Ammon's horn (tissue), 1 donor: ENCODE measurements around the gene DDN.
A peak's percentile ranks its signal among the peaks of the same experiment; 100 is the strongest.

Experiments used
- DNase-seq: peaks from one replicate; pipeline ENCODE4 v3.0.0-alpha.2; 2016; ENCODE audit warnings: low spot score

Gene DDN

GRCh38 chr12:49013428-49013827 lies 14.3 kb upstream of the DDN start:
- no peak for DNase-seq

DNA sequence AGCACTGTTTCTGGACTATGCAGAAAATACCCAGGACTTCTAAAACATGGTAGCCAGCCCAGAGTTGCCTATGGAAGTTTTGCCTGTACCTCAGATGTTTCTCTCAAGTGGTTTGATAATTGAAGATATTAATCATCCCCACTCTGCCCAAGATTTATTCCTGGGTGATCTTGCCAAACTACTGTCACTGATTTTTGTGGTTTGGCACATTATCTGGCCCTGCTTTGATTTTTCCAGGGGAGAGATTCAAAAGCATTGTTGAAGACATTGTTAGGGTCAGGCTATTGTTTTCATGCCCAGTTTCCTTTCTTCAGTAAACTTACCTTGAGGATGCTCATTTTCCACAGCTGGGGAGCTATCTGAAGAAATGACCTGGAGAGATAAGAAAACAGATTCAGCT lies 13.6 kb upstream of the DDN start:
- no peak for DNase-seq

GRCh38 chr12:49010092-49010668 lies 11.0 kb upstream of the DDN start:
- DNase-seq: no peak

DNA sequence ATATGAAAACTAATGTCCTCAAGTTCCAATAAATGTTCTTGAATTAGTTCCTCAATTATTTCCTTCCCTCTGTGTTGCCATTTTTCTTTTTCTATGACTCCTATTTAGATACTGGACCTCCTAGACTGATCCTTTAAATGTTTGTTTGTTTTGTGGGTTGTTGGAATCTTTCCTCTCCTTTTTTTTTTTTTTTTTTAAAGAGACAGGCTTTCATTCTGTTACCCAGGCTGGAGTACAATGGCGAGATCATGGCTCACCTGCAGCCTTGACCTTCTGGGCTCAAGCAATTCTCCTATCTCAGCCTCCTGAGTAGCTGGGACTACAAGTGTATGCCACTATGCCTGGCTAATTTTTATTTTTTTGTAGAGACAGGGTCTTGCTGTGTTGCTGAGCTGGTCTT lies 9.8 kb upstream of the DDN start:
- no peak for DNase-seq

GRCh38 chr12:49000346-49000745 lies 1.2 kb upstream of the DDN start:
- peak; percentile 88 for DNase-seq

DNA sequence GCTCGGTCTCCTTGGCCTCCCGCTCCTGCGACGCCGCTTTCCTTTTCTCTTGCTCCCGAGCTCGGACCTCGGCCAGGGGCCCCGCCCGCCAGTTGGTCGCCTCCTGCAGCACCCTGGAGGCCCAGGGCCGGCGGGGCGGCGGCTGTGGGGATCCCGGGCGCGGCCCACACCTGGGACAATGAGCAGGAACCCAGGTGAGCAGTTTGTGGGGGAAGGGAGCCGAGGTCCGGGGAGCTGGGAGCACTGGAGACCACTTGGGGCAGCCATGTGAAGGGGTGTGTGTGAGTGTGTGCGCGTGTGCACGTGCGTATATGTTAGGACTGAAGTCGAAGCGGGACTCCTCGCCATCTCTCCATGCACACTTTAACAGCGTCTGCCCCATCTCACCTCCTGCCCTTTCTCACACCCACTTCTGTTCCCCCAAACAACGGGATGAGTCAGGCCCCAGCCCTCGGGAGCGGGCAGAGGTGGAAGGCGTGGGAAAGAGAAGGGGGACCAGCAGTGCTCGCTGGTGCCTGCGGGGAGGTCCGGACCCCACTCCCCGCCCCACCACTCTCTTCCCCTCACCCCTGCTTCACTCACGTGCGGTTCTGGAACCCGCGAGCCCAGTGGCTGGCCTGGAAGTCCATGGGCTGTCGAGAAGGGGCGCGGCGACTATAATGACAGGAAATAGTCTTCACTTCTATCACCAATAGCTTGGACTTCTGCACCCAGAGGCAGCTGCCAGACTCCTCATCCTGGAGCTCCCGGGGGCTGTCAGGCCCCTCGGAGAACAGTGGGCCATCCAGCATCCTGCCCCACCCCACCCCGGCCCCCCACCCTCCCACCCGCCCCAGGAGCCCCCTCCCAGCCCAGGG lies 450 bp downstream of the DDN start:
- no peak for DNase-seq

- no peak for DNase-seq
Measured at GRCh38 chr12:48997719-48998496, 1.3 kb downstream of the DDN start.

DNA sequence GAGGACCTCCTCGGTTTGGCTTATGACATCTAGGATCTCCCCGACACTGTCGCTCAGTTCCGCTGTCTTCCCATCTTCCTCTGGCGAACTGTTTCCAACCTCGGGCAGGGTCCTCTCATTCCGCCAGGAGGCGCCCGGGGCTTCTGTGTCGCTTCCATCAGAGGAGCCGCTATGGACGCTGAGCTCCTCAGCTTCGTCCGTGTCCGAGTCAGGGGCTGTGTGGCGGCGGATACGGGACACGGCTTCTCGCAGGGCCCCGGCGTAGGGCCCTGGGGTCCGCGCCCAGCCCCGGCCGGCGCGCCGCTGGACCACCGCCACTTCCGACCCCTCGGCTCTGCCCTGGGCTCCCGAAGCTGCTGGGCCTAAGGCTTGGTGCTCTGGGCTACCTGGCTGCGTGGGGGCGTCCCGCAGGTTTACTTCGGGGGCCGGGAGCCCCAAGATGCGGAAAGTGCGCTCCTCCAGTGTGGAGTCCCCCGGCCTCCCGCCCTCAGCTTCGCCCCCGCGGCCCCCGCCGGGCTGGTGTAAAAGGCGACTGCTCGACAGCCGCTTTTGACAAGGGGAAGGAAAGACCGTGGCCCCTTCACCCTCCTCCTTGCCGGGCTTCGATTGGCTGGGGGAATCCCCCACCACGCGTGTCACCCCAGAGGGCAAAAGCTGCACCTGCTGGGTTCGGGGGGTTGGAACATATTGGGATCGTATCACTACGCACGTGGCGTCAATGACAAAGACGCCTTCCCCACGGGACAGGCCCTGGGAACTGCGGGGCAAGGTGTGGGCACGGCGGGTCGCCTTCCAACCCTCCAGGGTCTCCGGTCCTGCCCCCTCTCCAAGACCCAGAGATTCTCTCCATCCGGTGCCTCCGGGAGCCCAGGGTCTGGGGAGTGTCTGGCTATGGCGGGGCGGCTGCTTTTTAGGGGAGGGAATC lies 2.1 kb downstream of the DDN start:
- DNase-seq: peak; percentile 76

DNA sequence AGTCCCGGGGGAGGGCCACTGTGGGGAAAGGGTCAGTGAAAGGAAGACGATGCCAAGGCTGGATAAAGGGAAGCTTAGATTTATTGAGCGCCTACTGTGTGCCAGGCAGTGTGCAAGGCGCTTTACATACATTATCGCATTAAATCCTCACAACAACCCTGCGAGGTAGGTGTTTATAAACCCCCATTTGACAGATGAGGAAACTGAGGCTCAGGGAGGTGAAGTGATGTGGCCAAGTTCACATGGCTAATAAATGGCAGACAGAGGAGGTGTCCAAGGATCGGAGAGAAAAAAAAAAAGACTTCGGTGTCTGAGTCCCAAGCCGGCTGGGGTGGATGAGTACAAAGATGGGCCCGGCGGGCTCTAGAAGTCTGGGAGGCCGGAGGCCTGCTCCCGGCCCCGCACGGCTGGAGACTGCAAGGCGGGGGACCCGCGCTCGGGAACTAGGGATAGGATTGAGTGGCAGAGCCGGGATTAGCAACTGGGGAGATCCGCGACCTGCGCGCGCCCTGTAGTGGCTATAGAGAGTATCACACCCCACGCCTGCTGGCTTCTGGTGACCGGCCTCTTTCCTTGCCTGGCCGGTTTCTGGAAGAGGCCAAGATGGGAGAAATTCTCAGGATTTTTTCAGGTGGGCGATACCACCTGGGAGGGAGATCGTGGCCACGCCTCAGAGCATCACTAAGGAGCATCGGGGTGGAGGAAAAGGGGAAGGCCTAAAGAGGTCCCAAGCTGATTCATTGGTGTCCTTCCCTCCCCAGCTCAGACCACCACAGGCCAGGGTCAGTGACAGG lies 3.9 kb downstream of the DDN start:
- DNase-seq: peak; percentile 88

GRCh38 chr12:48994224-48995085 lies 4.7 kb downstream of the DDN start:
- no peak for DNase-seq

DNA sequence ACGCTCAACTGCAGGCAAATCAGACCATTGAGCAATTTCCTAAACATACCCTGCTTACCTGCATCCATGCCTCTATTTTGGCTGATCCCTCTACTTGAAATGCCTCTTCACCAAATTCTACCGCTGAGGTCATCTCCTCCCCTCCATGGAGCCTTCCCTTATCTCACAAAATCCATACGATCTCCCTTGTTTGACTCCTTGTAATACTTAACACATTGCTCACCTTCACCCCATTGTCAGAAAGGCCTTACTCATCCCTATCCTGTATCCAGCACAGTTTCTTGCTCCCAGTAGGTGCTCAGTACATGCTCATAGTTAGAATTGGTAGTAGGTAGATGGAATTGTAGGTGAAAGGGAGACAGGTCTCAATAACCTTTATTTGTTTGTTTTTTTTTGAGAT lies 5.4 kb downstream of the DDN start:
- no peak for DNase-seq

DNA sequence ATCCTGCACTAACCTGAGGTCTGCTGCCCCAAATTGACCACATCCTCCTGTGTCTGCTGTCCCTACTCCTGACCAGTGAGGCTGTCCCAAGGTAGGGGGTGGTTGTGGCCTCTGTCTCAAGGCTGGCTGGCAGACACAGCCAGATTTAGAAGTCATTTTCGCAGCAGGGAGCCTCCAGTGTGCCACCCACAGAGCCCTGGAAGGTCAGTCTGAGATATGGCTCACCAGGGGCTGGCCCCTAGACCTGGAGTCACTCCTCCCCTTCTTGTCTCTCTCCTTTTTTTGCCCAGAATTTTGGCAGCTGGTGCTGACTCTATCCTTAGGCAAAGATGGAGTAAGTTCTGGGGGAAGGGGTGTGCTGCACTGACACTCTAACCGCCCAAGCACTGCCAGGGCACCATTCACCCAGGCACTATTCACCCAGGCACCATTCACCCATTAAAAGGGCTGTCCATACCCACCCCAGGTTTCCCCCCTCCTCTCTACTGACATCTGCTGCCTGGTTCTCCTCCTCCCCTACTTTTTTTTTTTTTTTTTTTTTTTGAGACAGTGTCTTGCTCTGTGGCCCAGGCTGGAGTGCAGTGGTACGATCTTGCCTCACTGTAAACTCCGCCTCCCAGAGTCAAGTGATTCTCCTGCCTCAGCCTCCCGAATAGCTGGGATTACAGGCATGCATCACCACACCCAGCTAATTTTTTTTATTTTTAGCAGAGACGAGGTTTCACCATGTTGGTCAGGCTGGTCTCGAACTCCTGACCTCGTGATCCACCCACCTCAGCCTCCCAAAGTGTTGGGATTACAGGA lies 7.7 kb downstream of the DDN start:
- no peak for DNase-seq

GRCh38 chr12:48990552-48990951 lies 8.6 kb downstream of the DDN start:
- no peak for DNase-seq

- peak; percentile 56 for DNase-seq
Measured at GRCh38 chr12:48988030-48988649, 11.0 kb downstream of the DDN start.

DNA sequence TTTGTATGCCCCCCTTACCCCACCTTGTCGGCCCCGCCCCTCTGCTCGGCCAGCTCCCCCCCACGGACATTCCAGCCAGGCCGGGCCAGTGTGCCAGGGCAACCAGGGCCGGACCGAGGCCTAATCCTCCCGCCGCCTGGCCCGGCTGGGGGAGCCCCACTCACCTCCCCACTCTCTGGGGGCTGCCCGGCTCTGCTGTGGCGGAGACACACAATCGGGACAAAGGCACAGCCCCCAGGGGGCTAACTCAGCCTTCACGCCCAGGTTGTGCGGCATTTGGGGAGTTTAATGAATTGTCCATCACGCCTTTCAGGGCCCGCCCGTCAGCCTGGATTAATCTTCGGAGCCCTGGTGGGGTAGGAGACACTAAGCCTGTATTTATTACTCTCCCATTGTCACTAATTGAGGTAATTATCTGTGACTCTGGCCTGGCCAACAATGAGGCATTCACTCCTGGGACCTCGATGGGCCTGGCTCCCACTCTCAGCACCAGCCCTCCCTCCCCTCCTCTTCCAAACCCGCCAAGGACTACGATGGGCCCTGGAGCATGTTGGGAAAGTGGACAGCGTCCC lies 12.4 kb downstream of the DDN start:
- no peak for DNase-seq

- no peak for DNase-seq
Measured at GRCh38 chr12:48985901-48986300, 13.3 kb downstream of the DDN start.

DNA sequence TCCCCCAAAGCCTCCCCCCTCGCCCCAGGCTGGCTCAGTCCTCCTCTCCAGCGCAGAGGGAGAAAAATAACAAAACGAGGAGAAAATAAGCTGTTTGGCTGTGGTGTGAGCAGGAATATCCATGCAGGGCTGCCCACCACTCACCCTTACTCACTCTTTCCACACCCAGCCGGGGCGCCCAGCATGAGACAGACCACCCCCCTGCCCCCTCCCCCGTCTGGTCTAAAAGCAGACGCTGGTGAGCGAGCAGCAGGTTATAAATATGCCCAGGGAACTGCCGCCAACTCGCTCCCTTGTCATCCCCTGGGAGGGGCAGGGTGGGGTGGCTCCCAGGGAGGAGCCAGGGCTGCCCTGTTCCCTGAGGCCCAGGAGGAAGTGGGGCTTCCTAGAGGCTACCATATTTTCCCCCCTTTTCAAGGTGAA lies 13.7 kb downstream of the DDN start:
- no peak for DNase-seq

GRCh38 chr12:48982397-48983080 lies 16.6 kb downstream of the DDN start:
- DNase-seq: no peak
